OCI-LY7 (cell line): ENCODE results near the gene ANKRD26.

Source experiments
- EZH2phosphoT487 ChIP-seq: fragments of 200-600 bp; sonication (generic); IDR thresholded peaks from 2 replicates; pipeline ENCODE4 v1.6.1; 2018; ENCODE audit warnings: low read depth, borderline replicate concordance, mild to moderate bottlenecking, mixed run types, antibody characterized with exemption, low read length, moderate library complexity, mixed read lengths
- TF ChIP-seq, protein P1 (sequence below): fragments of 200-600 bp; sonication (generic); conservative IDR thresholded peaks from 2 replicates; pipeline ENCODE4 v1.5.1; 2014; ENCODE audit warnings: mild to moderate bottlenecking, antibody characterized with exemption, low read length, moderate library complexity, mixed read lengths

DNA sequence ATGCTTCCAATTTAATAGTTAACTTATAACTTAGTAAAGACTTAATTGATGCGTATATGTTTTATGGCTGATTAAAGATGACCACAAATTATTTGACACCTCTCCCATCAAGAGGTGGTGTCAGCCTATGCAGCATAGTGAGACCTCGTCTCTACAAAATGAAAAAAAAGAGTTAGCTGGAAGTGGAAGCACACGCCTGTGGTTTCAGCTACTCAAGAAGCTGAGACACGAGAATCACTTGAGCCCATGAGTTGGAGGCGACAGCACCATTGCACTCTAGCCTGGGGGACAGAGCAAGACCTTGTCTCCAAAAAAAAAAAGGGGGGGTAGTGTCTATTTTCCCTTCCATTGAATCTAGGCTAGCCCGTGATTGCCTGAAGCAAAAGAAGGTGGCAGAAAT, 140.5 kb downstream of the ANKRD26 start:
- TF ChIP-seq, protein P1, sequence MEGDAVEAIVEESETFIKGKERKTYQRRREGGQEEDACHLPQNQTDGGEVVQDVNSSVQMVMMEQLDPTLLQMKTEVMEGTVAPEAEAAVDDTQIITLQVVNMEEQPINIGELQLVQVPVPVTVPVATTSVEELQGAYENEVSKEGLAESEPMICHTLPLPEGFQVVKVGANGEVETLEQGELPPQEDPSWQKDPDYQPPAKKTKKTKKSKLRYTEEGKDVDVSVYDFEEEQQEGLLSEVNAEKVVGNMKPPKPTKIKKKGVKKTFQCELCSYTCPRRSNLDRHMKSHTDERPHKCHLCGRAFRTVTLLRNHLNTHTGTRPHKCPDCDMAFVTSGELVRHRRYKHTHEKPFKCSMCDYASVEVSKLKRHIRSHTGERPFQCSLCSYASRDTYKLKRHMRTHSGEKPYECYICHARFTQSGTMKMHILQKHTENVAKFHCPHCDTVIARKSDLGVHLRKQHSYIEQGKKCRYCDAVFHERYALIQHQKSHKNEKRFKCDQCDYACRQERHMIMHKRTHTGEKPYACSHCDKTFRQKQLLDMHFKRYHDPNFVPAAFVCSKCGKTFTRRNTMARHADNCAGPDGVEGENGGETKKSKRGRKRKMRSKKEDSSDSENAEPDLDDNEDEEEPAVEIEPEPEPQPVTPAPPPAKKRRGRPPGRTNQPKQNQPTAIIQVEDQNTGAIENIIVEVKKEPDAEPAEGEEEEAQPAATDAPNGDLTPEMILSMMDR: no peak
- no peak for TF ChIP-seq EZH2phosphoT487
